B cell (primary cell): ENCODE measurements around the gene MDM1. TPM values are rescaled to one million over a fixed set of nuclear protein-coding genes. Genes with fewer than 3 reads are reported as not detected.

Experiments used
- ATAC-seq: fragments of 200-7000 bp; cut with Tn5 transposase; one replicate; pipeline ENCODE4 v1.10.0; 2021; ENCODE audit warnings: low read depth, mild to moderate bottlenecking, moderate number of reproducible peaks, moderate library complexity
- CTCF ChIA-PET: fragments of 350-600 bp; sonication (Branson Sonifier 250); formaldehyde crosslinking; loops from one replicate; lab custom pipeline; 2021; ENCODE audit warnings: antibody characterized with exemption, inconsistent platforms; lab: Charles Lee
- POLR2A ChIA-PET: fragments of 350-600 bp; sonication (Branson Sonifier 250); formaldehyde crosslinking; loops from one replicate; lab custom pipeline; 2021; ENCODE audit warnings: antibody characterized with exemption; lab: Charles Lee
- DNase-seq: peaks from one replicate; pipeline ENCODE4 v3.0.0; 2013
- H2AFZ ChIP-seq: 2 replicates; pipeline ENCODE4 v1.6.1; 2012; ENCODE audit warnings: mild to moderate bottlenecking, low read depth, low read length; ENCODE audit not compliant: insufficient read depth, poor library complexity, severe bottlenecking
- H3K27ac ChIP-seq, 2 donors: 1 replicate in 1 of 2; 2 replicates in 1 of 2; pipeline ENCODE4 v1.5.1; 2012 to 2013; ENCODE audit warnings: low read length in 2 of 2, mild to moderate bottlenecking in 2 of 2, moderate library complexity in 1 of 2
- H3K27me3 ChIP-seq, 4 experiments: fragments of 200-600 bp in 1 of 4; sonication (generic) in 1 of 4; replicated peaks in 1 of 4; 1 replicate in 2 of 4; 2 replicates in 2 of 4; pipeline versions ENCODE4 v1.6.1 to v1.7.0; 2013 to 2016; ENCODE audit warnings: low read length in 3 of 4, mild to moderate bottlenecking in 2 of 4, mixed read lengths in 1 of 4, moderate library complexity in 1 of 4; ENCODE audit not compliant: insufficient read depth in 4 of 4, control insufficient read depth in 3 of 4; ENCODE audit errors: control extremely low read depth in 1 of 4
- H3K36me3 ChIP-seq, 2 experiments: replicated peaks in 1 of 2; 1 replicate in 1 of 2; 2 replicates in 1 of 2; pipeline versions ENCODE4 v1.6.1 to v1.7.1; 2013; ENCODE audit warnings: low read length in 1 of 2; ENCODE audit not compliant: insufficient read depth in 2 of 2, control insufficient read depth in 1 of 2; ENCODE audit errors: control extremely low read depth in 1 of 2, extremely low read depth in 1 of 2
- H3K4me1 ChIP-seq, 2 donors: fragments of 200-600 bp in 1 of 2; sonication (generic) in 1 of 2; 1 replicate in 1 of 2; 2 replicates in 1 of 2; pipeline versions ENCODE4 v1.5.1 to v1.6.1; 2013 to 2017; ENCODE audit warnings: low read length in 2 of 2; ENCODE audit not compliant: control insufficient read depth in 2 of 2, insufficient read depth in 2 of 2
- H3K4me2 ChIP-seq: replicated peaks from 2 replicates; pipeline ENCODE3; 2012; ENCODE audit warnings: mild to moderate bottlenecking, low read depth, low read length; ENCODE audit not compliant: poor library complexity, severe bottlenecking
- H3K4me3 ChIP-seq, 5 experiments: fragments of 200-600 bp in 1 of 5; sonication (generic) in 1 of 5; 1 replicate in 3 of 5; 2 replicates in 2 of 5; pipeline versions ENCODE4 v1.5.1 to v1.7.0; 2011 to 2016; ENCODE audit warnings: low read length in 4 of 5, mild to moderate bottlenecking in 4 of 5, low read depth in 2 of 5, control low read depth in 1 of 5, moderate library complexity in 1 of 5; ENCODE audit not compliant: insufficient read depth in 1 of 5; ENCODE audit errors: control extremely low read depth in 1 of 5, extremely low read depth in 1 of 5
- H3K79me2 ChIP-seq: fragments of 200-600 bp; sonication (generic); one replicate; pipeline ENCODE4 v1.6.0; 2016; ENCODE audit warnings: low read length; ENCODE audit not compliant: control insufficient read depth, insufficient read depth
- H3K9ac ChIP-seq: fragments of 200-600 bp; sonication (generic); 2 replicates; pipeline ENCODE4 v1.6.1; 2017; ENCODE audit warnings: mild to moderate bottlenecking, low read length, moderate library complexity
- H3K9me3 ChIP-seq, 3 donors: one replicate each; pipeline versions ENCODE4 v1.6.1 to v1.7.1; 2013; ENCODE audit warnings: low read length in 2 of 3; ENCODE audit not compliant: control insufficient read depth in 2 of 3, insufficient read depth in 1 of 3; ENCODE audit errors: control extremely low read depth in 1 of 3
- H4K20me1 ChIP-seq: 2 replicates; pipeline ENCODE4 v1.6.0; 2012; ENCODE audit warnings: mild to moderate bottlenecking, low read length; ENCODE audit not compliant: insufficient read depth, control insufficient read depth, poor library complexity, severe bottlenecking
- H3K27ac Mint-ChIP-seq: one replicate; pipeline ENCODE4 v1.8.0; 2021; ENCODE audit warnings: mixed read lengths
- H3K27me3 Mint-ChIP-seq: one replicate; pipeline ENCODE4 v1.8.0; 2021; ENCODE audit warnings: mixed read lengths
- H3K4me1 Mint-ChIP-seq: one replicate; pipeline ENCODE4 v1.8.0; 2021; ENCODE audit warnings: mixed read lengths
- H3K4me3 Mint-ChIP-seq: one replicate; pipeline ENCODE4 v1.8.0; 2021; ENCODE audit warnings: mixed read lengths
- H3K9me3 Mint-ChIP-seq: one replicate; pipeline ENCODE4 v1.8.0; 2022; ENCODE audit warnings: mixed read lengths; ENCODE audit not compliant: insufficient read depth
- EZH2 ChIP-seq: IDR thresholded peaks from 2 replicates; pipeline ENCODE4 v1.6.1; 2012; ENCODE audit warnings: borderline replicate concordance, low read depth, mild to moderate bottlenecking, moderate library complexity, low read length; ENCODE audit not compliant: insufficient read depth, poor library complexity, severe bottlenecking
- WGBS: methylation state at CpG from one replicate; pipeline ENCODE4 v1.1.5; 2013; ENCODE audit warnings: missing lambda C conversion rate; ENCODE audit not compliant: insufficient coverage; 5-methylcytosine and 5-hydroxymethylcytosine counted together
- intact Hi-C: fragments of 100-400 bp; cut with micrococcal nuclease; formaldehyde crosslinking; loops from one replicate; pipeline ENCODE4 v1.10.0; 2022
- polyA plus RNA-seq: library from polyadenylated mRNA; depleted of rRNA; stranded (reverse); fragments of >200 nt; gene quantifications from 2 replicates; pipeline ENCODE4 v1.2.3, GENCODE V29; 2012
- total RNA-seq, 2 donors: library from RNA; stranded (reverse); fragments of 120-200 nt in 1 of 2; gene quantifications; 1 replicate in 1 of 2; 2 replicates in 1 of 2; pipeline versions ENCODE4 v1.2.3 to v1.2.4, GENCODE V29; 2013 to 2022
- TF ChIP-seq, protein P1 (sequence below): fragments of 200-600 bp; IDR thresholded peaks from one replicate; pipeline ENCODE4 v1.8.0; 2022; ENCODE audit warnings: antibody characterized with exemption, mild to moderate bottlenecking

Gene MDM1
- total and polyA plus RNA-seq, 2 donors (not counting 1 experiment from before 2014, with no cell fraction given): 13.9 to 38.3 TPM

DNA sequence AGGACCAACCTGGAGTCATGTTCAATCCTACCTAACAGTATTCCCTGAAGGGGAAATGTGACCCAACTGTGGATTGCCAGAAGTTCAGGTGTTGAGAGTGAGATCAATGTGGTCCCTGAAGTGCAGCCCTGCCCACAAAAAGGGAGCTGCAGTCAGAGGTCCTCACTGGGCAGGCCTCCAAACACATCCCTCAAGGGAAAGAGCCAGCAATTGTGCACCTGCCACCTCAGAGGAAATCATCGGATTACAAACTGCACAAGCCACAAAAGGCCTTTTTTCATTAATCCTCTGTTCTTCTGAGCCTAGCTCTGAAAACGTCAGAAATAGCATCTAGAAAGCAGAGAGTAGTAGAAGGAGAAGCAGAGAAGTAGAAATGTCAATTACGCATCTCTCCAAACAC, 10.8 kb upstream of the MDM1 start:
- no peak overlapping the region for H3K4me3 Mint-ChIP-seq
- Histone ChIP-seq H3K27ac (no peak overlapping the region), H4K20me1 (no peaks in the 10 kb centered on the region), H3K79me2 (no peaks in the 10 kb centered on the region), H2AFZ (no peak overlapping the region), H3K4me2 (no peak overlapping the region), H3K27me3 (no peaks in the 10 kb centered on the region), H3K9ac (no peak overlapping the region), H3K4me3 (no peak overlapping the region), H3K9me3 (no peaks in the 10 kb centered on the region), H3K4me1 (peaks cover 3 to 4% of the 10 kb centered on the region in 2 donors), H3K36me3 (no peaks in the 10 kb centered on the region)
- intact Hi-C loops: no loop called here
- H3K27me3 Mint-ChIP-seq: peaks cover 17% of the 10 kb centered on the region
- ChIA-PET POLR2A (no interaction called here), CTCF (no interaction called here)
- H3K27ac Mint-ChIP-seq: no peak overlapping the region
- no peak for ATAC-seq
- H3K9me3 Mint-ChIP-seq: no peaks in the 10 kb centered on the region
- H3K4me1 Mint-ChIP-seq: peaks cover 4% of the 10 kb centered on the region
- no peak for DNase-seq
- WGBS: no CpG with 5 or more reads among the region's 3 CpGs
- TF ChIP-seq, protein P1, sequence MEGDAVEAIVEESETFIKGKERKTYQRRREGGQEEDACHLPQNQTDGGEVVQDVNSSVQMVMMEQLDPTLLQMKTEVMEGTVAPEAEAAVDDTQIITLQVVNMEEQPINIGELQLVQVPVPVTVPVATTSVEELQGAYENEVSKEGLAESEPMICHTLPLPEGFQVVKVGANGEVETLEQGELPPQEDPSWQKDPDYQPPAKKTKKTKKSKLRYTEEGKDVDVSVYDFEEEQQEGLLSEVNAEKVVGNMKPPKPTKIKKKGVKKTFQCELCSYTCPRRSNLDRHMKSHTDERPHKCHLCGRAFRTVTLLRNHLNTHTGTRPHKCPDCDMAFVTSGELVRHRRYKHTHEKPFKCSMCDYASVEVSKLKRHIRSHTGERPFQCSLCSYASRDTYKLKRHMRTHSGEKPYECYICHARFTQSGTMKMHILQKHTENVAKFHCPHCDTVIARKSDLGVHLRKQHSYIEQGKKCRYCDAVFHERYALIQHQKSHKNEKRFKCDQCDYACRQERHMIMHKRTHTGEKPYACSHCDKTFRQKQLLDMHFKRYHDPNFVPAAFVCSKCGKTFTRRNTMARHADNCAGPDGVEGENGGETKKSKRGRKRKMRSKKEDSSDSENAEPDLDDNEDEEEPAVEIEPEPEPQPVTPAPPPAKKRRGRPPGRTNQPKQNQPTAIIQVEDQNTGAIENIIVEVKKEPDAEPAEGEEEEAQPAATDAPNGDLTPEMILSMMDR: no peak
- no peak for TF ChIP-seq EZH2

DNA sequence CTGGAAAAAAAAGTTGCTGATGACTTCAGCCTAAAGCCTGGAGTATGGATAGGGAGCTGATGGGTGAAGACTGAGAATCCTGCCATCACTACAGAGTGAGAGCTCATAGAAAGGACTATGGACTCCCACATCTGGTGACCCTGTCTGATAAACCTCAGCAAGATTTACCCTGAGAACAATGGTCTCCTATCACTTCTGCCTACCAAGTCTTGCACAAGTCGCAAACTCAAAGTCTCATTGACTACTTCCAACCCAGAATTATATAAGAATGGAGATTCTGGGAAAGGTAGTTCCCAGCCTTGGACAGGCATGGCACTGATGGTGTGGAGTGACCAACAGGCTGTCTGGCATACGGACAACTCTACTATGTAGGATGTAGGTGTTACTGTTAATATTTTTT, 9.7 kb upstream of the MDM1 start:
- Histone ChIP-seq H3K27me3 (no peaks in the 10 kb centered on the region), H3K79me2 (no peaks in the 10 kb centered on the region), H3K4me2 (no peak overlapping the region), H3K9me3 (no peaks in the 10 kb centered on the region), H3K4me3 (no peak overlapping the region), H3K27ac (no peak overlapping the region), H3K9ac (no peak overlapping the region), H3K36me3 (no peaks in the 10 kb centered on the region), H3K4me1 (peaks cover 3 to 4% of the 10 kb centered on the region in 2 donors), H2AFZ (no peak overlapping the region), H4K20me1 (no peaks in the 10 kb centered on the region)
- Mint-ChIP-seq H3K4me1 (peaks cover 4% of the 10 kb centered on the region), H3K4me3 (no peak overlapping the region), H3K27me3 (peaks cover 17% of the 10 kb centered on the region), H3K27ac (no peak overlapping the region), H3K9me3 (no peaks in the 10 kb centered on the region)
- ATAC-seq: no peak
- POLR2A ChIA-PET: no interaction called here
- CTCF ChIA-PET: interaction anchor here (0.9 kb wide), 1 partner anchor 17 kb away, joined by 3 read pairs; no protein-coding TSS in a partner anchor
- TF ChIP-seq EZH2: no peak
- TF ChIP-seq, protein P1: no peak
- no CpG with 5 or more reads among the region's 2 CpGs for WGBS
- intact Hi-C loops: no loop called here
- DNase-seq: no peak
